Activated CD4-positive, alpha-beta T cell treated with anti-CD3 and anti-CD28 coated beads, Interleukin-10, Interleukin-2, amounts not matched to agents 100 ng/mL and 50 ng/mL, durations not matched to agents 16 hours and 8 hours (primary cell): ENCODE results near the gene CRIM1.

Experiments
- DNase-seq: peaks from one replicate; pipeline ENCODE4 v3.0.0-alpha.2; 2020

The CRIM1 gene

GRCh38 chr2:36433311-36434217, 78.0 kb downstream of the CRIM1 start:
- DNase-seq = no peak

GRCh38 chr2:36438449-36438977, 82.9 kb downstream of the CRIM1 start:
- no peak for DNase-seq

GRCh38 chr2:36439084-36439483, 83.5 kb downstream of the CRIM1 start:
- no peak for DNase-seq

- no peak for DNase-seq
These were observed 85.6 kb downstream of the CRIM1 start for GRCh38 chr2:36441065-36441625.

- DNase-seq = peak; percentile 17
These were observed 86.2 kb downstream of the CRIM1 start for GRCh38 chr2:36441816-36442215.

GRCh38 chr2:36444216-36444936, 88.8 kb downstream of the CRIM1 start:
- no peak for DNase-seq

- no peak for DNase-seq
These were observed 89.7 kb downstream of the CRIM1 start for GRCh38 chr2:36445185-36445866.

GRCh38 chr2:36446294-36446693, 90.7 kb downstream of the CRIM1 start:
- no peak for DNase-seq

- DNase-seq = no peak
These were observed 93.6 kb downstream of the CRIM1 start for GRCh38 chr2:36449213-36449612.

GRCh38 chr2:36449943-36450392, 94.4 kb downstream of the CRIM1 start:
- no peak for DNase-seq

- DNase-seq = no peak
These were observed 95.1 kb downstream of the CRIM1 start for GRCh38 chr2:36450466-36451196.

- DNase-seq = no peak
These were observed 95.9 kb downstream of the CRIM1 start for GRCh38 chr2:36451512-36451911.

GRCh38 chr2:36452260-36452659, 96.7 kb downstream of the CRIM1 start:
- no peak for DNase-seq

- DNase-seq = no peak
These were observed 98.1 kb downstream of the CRIM1 start for GRCh38 chr2:36453652-36454051.

- DNase-seq = no peak
These were observed 99.4 kb downstream of the CRIM1 start for GRCh38 chr2:36455011-36455410.

GRCh38 chr2:36455788-36456187, 100.2 kb downstream of the CRIM1 start:
- no peak for DNase-seq

- DNase-seq = no peak
These were observed 100.9 kb downstream of the CRIM1 start for GRCh38 chr2:36456227-36457175.

GRCh38 chr2:36458106-36458505, 102.5 kb downstream of the CRIM1 start:
- no peak for DNase-seq

GRCh38 chr2:36459725-36460137, 104.2 kb downstream of the CRIM1 start:
- no peak for DNase-seq

- DNase-seq = peak; percentile 52
These were observed 105.6 kb downstream of the CRIM1 start for GRCh38 chr2:36461039-36461681.
